ENCODE data around the gene CTBP2.

The CTBP2 gene

GRCh38 chr10:125026036-125026931, 134.1 kb downstream of the CTBP2 start:
- no peak for DNase-seq (ENCODE audit: low read depth, low spot score)
- ChIA-PET CTCF (interaction anchor here (2.2 to 5.7 kb wide), 2 partner anchors 9 to 21 kb away, joined by 9 to 24 read pairs; no protein-coding TSS in a partner anchor), POLR2A (no interaction called here)
- no peak overlapping the region for H3K4me3 ChIP-seq (ENCODE audit: low read depth, low read length)
- no peak for TF ChIP-seq CTCF (IDR thresholded peaks at IDR 0.05; ENCODE audit: insufficient read depth, low read length, missing control alignments)

GRCh38 chr10:125025341-125025740, 135.0 kb downstream of the CTBP2 start:
- ChIA-PET CTCF (interaction anchor here (5.7 kb wide), 1 partner anchor 22 kb away, joined by 24 read pairs; no protein-coding TSS in a partner anchor), POLR2A (no interaction called here)
- TF ChIP-seq CTCF (IDR thresholded peaks at IDR 0.05; ENCODE audit: insufficient read depth, low read length, missing control alignments): no peak
- DNase-seq (ENCODE audit: low read depth, low spot score): no peak
- H3K4me3 ChIP-seq (ENCODE audit: low read depth, low read length): no peak overlapping the region

- H3K4me3 ChIP-seq (ENCODE audit: low read depth, low read length): no peak overlapping the region
- no peak for DNase-seq (ENCODE audit: low read depth, low spot score)
- CTCF ChIA-PET: no interaction called here
- POLR2A ChIA-PET: no interaction called here
- no peak for TF ChIP-seq CTCF (IDR thresholded peaks at IDR 0.05; ENCODE audit: insufficient read depth, low read length, missing control alignments)
These were observed 135.7 kb downstream of the CTBP2 start for GRCh38 chr10:125024497-125025234.

DNA sequence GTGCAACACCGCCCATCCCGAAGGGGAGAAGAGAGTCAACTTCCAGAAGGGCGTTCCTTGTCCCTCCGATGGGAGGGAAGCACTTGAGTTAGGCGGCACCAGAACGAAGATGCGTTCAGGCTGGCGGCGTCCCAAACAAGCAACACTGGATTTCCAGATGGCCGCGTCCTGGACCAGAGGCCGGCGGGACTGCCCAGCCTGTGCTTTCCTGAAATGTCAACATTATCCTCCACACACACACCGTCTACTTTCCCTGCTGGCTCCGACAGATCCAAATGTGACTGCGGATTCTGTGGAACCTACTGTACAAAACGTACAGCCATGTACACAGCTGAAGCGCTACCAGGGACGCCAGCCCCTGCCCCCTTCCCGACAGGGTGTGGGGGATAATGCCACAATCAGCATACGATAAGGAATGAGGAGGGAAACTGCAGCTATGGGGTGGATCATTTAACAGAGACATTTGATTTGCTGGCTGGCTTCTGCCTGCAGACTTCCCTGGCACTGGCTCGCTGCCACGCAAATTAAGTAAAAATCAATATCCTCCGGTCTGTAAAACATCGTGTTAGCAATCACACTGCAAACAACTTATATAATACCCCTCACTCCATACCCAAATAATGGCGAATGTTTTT, 136.4 kb downstream of the CTBP2 start:
- ChIA-PET CTCF (no interaction called here), POLR2A (no interaction called here)
- DNase-seq (ENCODE audit: low read depth, low spot score): no peak
- TF ChIP-seq CTCF (IDR thresholded peaks at IDR 0.05; ENCODE audit: insufficient read depth, low read length, missing control alignments): no peak
- no peak overlapping the region for H3K4me3 ChIP-seq (ENCODE audit: low read depth, low read length)

DNA sequence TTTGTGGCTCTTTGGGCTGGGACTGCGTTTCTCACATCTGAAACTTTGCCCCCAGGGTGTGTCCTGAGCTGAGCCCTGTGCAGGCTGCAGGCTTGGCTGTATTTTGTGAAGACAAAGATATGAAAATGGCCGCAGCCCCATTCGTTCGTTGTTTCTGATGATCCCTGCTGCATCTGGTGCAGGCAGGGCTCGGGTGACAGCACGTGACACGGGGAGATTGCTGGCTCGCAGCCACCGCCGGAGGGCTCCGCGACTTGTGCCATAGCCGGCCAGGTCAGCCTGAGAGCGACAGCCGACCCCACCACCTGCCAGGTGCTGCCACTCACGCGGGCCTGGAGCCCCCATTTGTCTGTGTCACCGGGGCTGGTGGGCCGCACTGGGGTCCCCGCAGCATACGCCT, 137.1 kb downstream of the CTBP2 start:
- TF ChIP-seq CTCF (IDR thresholded peaks at IDR 0.05; ENCODE audit: insufficient read depth, low read length, missing control alignments): no peak
- ChIA-PET POLR2A (no interaction called here), CTCF (interaction anchor here (2.0 kb wide), 1 partner anchor 31 kb away, joined by 6 read pairs; no protein-coding TSS in a partner anchor)
- no peak overlapping the region for H3K4me3 ChIP-seq (ENCODE audit: low read depth, low read length)
- DNase-seq (ENCODE audit: low read depth, low spot score): no peak
